ENCODE measurements around the gene SIRT3. TPM values are rescaled to one million over a fixed set of nuclear protein-coding genes. Genes with fewer than 3 reads are reported as not detected.
A peak's percentile ranks its signal among the peaks of the same experiment; 100 is the strongest.
"Not testable (repeated sequence)": the region's sequence is repeated elsewhere in the genome, so short reads cannot be mapped to it uniquely, and the experiment has no call there.

SIRT3 gene
- total and polyA plus RNA-seq, 2 of the 4 experiments (the other 2 are of a cell fraction): 5.4 to 18.6 TPM

- H2BK120ac ChIP-seq (ENCODE audit: low read depth, low read length); H2BK15ac ChIP-seq (ENCODE audit: low read depth, low read length); CTCF ChIA-PET; H2AK9ac ChIP-seq (replicated peaks; ENCODE audit: low read depth, low read length, poor library complexity); in situ Hi-C loops (cut with MboI; ENCODE audit: low sequenced_read_pairs); H3K9me3 ChIP-seq (ENCODE audit: control insufficient read depth, insufficient read depth, low read length); H4K5ac ChIP-seq (ENCODE audit: low read depth, low read length); H2BK5ac ChIP-seq (ENCODE audit: low read depth, low read length, poor library complexity, severe bottlenecking); H2BK20ac ChIP-seq (ENCODE audit: low read depth, low read length); H3K27ac ChIP-seq (ENCODE audit: insufficient read depth, low read length); H3K36me3 ChIP-seq (ENCODE audit: control insufficient read depth, insufficient read depth, low read length); H2AFZ ChIP-seq (replicated peaks; ENCODE audit: low read length, poor library complexity); H3K23ac ChIP-seq (ENCODE audit: low read depth, low read length); H3K4me1 ChIP-seq (ENCODE audit: control insufficient read depth, insufficient read depth, low read length); intact Hi-C loops (cut with micrococcal nuclease); H4K91ac ChIP-seq (ENCODE audit: insufficient read depth, low read depth, low read length); H3K4ac ChIP-seq (ENCODE audit: low read depth, low read length); H3K9ac ChIP-seq (ENCODE audit: low read depth, low read length); DNase-seq; H3K27me3 ChIP-seq (ENCODE audit: control insufficient read depth, insufficient read depth, low read length); H4K8ac ChIP-seq (ENCODE audit: low read depth in 2 of 2, low read length in 2 of 2); dilution Hi-C loops (cut with HindIII; ENCODE audit: low sequenced_read_pairs, unreplicated experiment); H3K4me3 ChIP-seq (ENCODE audit: insufficient read depth, low read depth, low read length); ATAC-seq (ENCODE audit: low read depth); H2AK5ac ChIP-seq (ENCODE audit: low read depth, low read length); H3K56ac ChIP-seq (ENCODE audit: extremely low read depth, insufficient read depth, low read length); H3K9me1 ChIP-seq (ENCODE audit: insufficient read depth, low read length); H3K18ac ChIP-seq (ENCODE audit: low read depth, low read length); H3K14ac ChIP-seq (replicated peaks; ENCODE audit: low read depth, low read length): not testable (repeated sequence)
- POLR2A ChIA-PET (ENCODE audit: unreplicated experiment): interaction anchor here (0.7 kb wide), 1 partner anchor 10 kb away, joined by 3 read pairs; no protein-coding TSS in a partner anchor
- Histone ChIP-seq H4K20me1 (ENCODE audit: insufficient read depth, low read length) (peaks cover 11% of the 10 kb centered on the region), H3K4me2 (ENCODE audit: low read depth, low read length) (peak overlapping the region; percentile 97; the same call in 1 of the 2 replicates), H3K79me1 (ENCODE audit: low read depth in 1 of 2, low read length in 2 of 2) (peaks cover 19 to 52% of the 10 kb centered on the region in 2 experiments)
- 65% methylated on average over 4 of the region's 7 CpGs; no CpG with 5 or more reads in 1 of the 2 experiments for WGBS, 2 experiments (ENCODE audit: extremely low coverage in 2 of 2, insufficient read length in 1 of 2)
- TSS peak; percentile 9 for BruUV-seq (replicated peaks)
Observed at GRCh38 chr11:238346-238745, 2.2 kb upstream of the SIRT3 start.

Measured in IMR-90 (cell line).